Neural cell (in vitro differentiated cells): ENCODE data around the gene SLC2A4RG. TPM values are rescaled to one million over a fixed set of nuclear protein-coding genes. Genes with fewer than 3 reads are reported as not detected.

ENCODE experiments used
- H2AFZ ChIP-seq: fragments of 200-600, 300-800 bp; sonication (generic), shearing (Covaris generic); 2 replicates; pipeline ENCODE4 v1.6.0; 2014; ENCODE audit warnings: low read depth, mild to moderate bottlenecking, antibody characterized with exemption, low read length, moderate library complexity
- H3F3A ChIP-seq: fragments of 200-600 bp; shearing (Covaris generic); 2 replicates; pipeline ENCODE4 v1.6.1; 2016; ENCODE audit warnings: mild to moderate bottlenecking, moderate library complexity, mixed read lengths, antibody characterized with exemption, low read length; ENCODE audit not compliant: insufficient read depth, poor library complexity, severe bottlenecking
- H3K27ac ChIP-seq: fragments of 200-600, 300-800 bp; sonication (generic), shearing (Covaris generic); 2 replicates; pipeline ENCODE4 v1.5.1; 2014; ENCODE audit warnings: mild to moderate bottlenecking, low read length, moderate library complexity
- H3K27me3 ChIP-seq: fragments of 300-800, 200-600 bp; sonication (generic), shearing (Covaris generic); 2 replicates; pipeline ENCODE4 v1.6.0; 2014; ENCODE audit warnings: mild to moderate bottlenecking, low read depth, low read length, moderate library complexity; ENCODE audit not compliant: insufficient read depth
- H3K36me3 ChIP-seq: fragments of 300-800, 200-600 bp; sonication (generic), shearing (Covaris generic); 2 replicates; pipeline ENCODE4 v1.5.1; 2014; ENCODE audit warnings: mild to moderate bottlenecking, antibody characterized with exemption, low read length, moderate library complexity; ENCODE audit not compliant: insufficient read depth
- H3K4me2 ChIP-seq: fragments of 300-800, 200-600 bp; sonication (generic), shearing (Covaris generic); 2 replicates; pipeline ENCODE4 v1.6.0; 2014; ENCODE audit warnings: mild to moderate bottlenecking, low read length
- H3K4me3 ChIP-seq: fragments of 300-800, 200-600 bp; sonication (generic), shearing (Covaris generic); 2 replicates; pipeline ENCODE4 v1.5.1; 2014; ENCODE audit warnings: mild to moderate bottlenecking, low read length, moderate library complexity
- H3K79me2 ChIP-seq: fragments of 200-600 bp; shearing (Covaris generic); replicated peaks from 2 replicates; pipeline ENCODE4 v1.6.0; 2014; ENCODE audit warnings: mild to moderate bottlenecking, low read length, moderate library complexity; ENCODE audit not compliant: insufficient read depth
- H3K9ac ChIP-seq: fragments of 300-800, 200-600 bp; sonication (generic), shearing (Covaris generic); 2 replicates; pipeline ENCODE4 v1.6.1; 2016; ENCODE audit warnings: mild to moderate bottlenecking, low read length, mixed read lengths
- H3K9me2 ChIP-seq: fragments of 200-600 bp; shearing (Covaris generic); 2 replicates; pipeline ENCODE4 v1.6.1; 2016; ENCODE audit warnings: mild to moderate bottlenecking, low read length, mixed read lengths; ENCODE audit not compliant: insufficient read depth
- H3K9me3 ChIP-seq: fragments of 200-600, 300-800 bp; sonication (generic), shearing (Covaris generic); 2 replicates; pipeline ENCODE4 v1.6.1; 2016; ENCODE audit warnings: mild to moderate bottlenecking, mixed run types, low read length, moderate library complexity, mixed read lengths
- H4K20me1 ChIP-seq: fragments of 200-600 bp; shearing (Covaris generic); 2 replicates; pipeline ENCODE4 v1.6.1; 2016; ENCODE audit warnings: mild to moderate bottlenecking, mixed run types; ENCODE audit not compliant: insufficient read depth
- EP300 ChIP-seq: fragments of 450-650 bp; conservative IDR thresholded peaks from 2 replicates; pipeline ENCODE4 v1.6.1; 2014; ENCODE audit warnings: antibody characterized with exemption, mild to moderate bottlenecking, moderate library complexity; ENCODE audit not compliant: poor library complexity, severe bottlenecking
- EZH2 ChIP-seq: fragments of 200-600, 300-800 bp; shearing (Covaris generic), sonication (generic); IDR thresholded peaks from 2 replicates; pipeline ENCODE4 v1.6.1; 2014; ENCODE audit warnings: antibody characterized with exemption, low read length, borderline replicate concordance, mild to moderate bottlenecking; ENCODE audit not compliant: insufficient read depth, poor library complexity, severe bottlenecking
- MXI1 ChIP-seq: fragments of 450-650 bp; conservative IDR thresholded peaks from 2 replicates; pipeline ENCODE4 v1.6.1; 2014; ENCODE audit warnings: antibody characterized with exemption, mild to moderate bottlenecking; ENCODE audit not compliant: poor library complexity, severe bottlenecking
- POLR2AphosphoS5 ChIP-seq: IDR thresholded peaks from 2 replicates; pipeline ENCODE4 v1.6.1; 2012
- RAD21 ChIP-seq: fragments of 450-650 bp; conservative IDR thresholded peaks from 2 replicates; pipeline ENCODE4 v1.6.1; 2014; ENCODE audit warnings: antibody characterized with exemption, mild to moderate bottlenecking, moderate library complexity
- SMC3 ChIP-seq: fragments of 450-650 bp; conservative IDR thresholded peaks from 2 replicates; pipeline ENCODE4 v1.6.1; 2014; ENCODE audit warnings: antibody characterized with exemption, mild to moderate bottlenecking, moderate library complexity; ENCODE audit not compliant: poor library complexity
- TAF1 ChIP-seq: IDR thresholded peaks from 2 replicates; pipeline ENCODE4 v1.6.1; 2012; ENCODE audit warnings: low read depth
- polyA plus RNA-seq: library from polyadenylated mRNA; depleted of rRNA; stranded (reverse); fragments of >200 nt; gene quantifications from 2 replicates; pipeline ENCODE4 v1.2.3, GENCODE V29; 2014
- TF ChIP-seq, protein P1 (sequence below): fragments of 450-650 bp; IDR thresholded peaks from 2 replicates; pipeline ENCODE4 v1.5.1; 2014; ENCODE audit warnings: antibody characterized with exemption, mild to moderate bottlenecking, moderate library complexity; ENCODE audit not compliant: poor library complexity, severe bottlenecking
- TF ChIP-seq, protein P2 (sequence below): IDR thresholded peaks from 2 replicates; pipeline ENCODE4 v1.6.1; 2012; ENCODE audit warnings: borderline replicate concordance

The SLC2A4RG gene
- polyA plus RNA-seq, 1 donor from 2014 or later = 52.1 TPM

DNA sequence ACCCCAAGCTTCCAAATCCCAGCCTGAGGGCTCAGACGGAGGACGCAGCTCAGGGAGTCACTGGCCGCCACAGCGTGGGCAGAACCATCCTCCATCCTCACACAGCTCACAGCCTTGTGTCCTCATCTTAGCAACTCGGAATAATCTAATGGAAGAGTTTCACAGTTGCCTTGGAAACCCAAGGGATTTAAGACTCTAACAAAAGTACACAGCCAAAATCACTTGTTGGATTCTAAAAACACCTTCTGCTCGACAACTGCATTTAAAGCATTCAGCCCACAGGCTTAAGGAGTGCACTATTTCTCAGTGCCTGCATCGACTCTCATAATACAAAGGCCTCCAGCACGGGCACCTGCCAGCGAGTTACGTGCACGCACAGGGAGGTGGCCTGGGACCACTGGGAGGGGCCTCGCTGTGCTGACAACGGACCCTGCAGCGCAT is 46.1 kb downstream of the SLC2A4RG start:
- no peak overlapping the region for H3K4me3 ChIP-seq
- peaks cover 4% of the 10 kb centered on the region for H3K79me2 ChIP-seq
- TF ChIP-seq, protein P1, sequence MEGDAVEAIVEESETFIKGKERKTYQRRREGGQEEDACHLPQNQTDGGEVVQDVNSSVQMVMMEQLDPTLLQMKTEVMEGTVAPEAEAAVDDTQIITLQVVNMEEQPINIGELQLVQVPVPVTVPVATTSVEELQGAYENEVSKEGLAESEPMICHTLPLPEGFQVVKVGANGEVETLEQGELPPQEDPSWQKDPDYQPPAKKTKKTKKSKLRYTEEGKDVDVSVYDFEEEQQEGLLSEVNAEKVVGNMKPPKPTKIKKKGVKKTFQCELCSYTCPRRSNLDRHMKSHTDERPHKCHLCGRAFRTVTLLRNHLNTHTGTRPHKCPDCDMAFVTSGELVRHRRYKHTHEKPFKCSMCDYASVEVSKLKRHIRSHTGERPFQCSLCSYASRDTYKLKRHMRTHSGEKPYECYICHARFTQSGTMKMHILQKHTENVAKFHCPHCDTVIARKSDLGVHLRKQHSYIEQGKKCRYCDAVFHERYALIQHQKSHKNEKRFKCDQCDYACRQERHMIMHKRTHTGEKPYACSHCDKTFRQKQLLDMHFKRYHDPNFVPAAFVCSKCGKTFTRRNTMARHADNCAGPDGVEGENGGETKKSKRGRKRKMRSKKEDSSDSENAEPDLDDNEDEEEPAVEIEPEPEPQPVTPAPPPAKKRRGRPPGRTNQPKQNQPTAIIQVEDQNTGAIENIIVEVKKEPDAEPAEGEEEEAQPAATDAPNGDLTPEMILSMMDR = no peak
- TF ChIP-seq RAD21 (no peak), EZH2 (no peak), TAF1 (no peak), MXI1 (no peak), SMC3 (no peak), EP300 (no peak), POLR2AphosphoS5 (no peak)
- TF ChIP-seq, protein P2, sequence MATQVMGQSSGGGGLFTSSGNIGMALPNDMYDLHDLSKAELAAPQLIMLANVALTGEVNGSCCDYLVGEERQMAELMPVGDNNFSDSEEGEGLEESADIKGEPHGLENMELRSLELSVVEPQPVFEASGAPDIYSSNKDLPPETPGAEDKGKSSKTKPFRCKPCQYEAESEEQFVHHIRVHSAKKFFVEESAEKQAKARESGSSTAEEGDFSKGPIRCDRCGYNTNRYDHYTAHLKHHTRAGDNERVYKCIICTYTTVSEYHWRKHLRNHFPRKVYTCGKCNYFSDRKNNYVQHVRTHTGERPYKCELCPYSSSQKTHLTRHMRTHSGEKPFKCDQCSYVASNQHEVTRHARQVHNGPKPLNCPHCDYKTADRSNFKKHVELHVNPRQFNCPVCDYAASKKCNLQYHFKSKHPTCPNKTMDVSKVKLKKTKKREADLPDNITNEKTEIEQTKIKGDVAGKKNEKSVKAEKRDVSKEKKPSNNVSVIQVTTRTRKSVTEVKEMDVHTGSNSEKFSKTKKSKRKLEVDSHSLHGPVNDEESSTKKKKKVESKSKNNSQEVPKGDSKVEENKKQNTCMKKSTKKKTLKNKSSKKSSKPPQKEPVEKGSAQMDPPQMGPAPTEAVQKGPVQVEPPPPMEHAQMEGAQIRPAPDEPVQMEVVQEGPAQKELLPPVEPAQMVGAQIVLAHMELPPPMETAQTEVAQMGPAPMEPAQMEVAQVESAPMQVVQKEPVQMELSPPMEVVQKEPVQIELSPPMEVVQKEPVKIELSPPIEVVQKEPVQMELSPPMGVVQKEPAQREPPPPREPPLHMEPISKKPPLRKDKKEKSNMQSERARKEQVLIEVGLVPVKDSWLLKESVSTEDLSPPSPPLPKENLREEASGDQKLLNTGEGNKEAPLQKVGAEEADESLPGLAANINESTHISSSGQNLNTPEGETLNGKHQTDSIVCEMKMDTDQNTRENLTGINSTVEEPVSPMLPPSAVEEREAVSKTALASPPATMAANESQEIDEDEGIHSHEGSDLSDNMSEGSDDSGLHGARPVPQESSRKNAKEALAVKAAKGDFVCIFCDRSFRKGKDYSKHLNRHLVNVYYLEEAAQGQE = no peak
- no peak overlapping the region for H3K9ac ChIP-seq
- H2AFZ ChIP-seq = no peak overlapping the region
- H3K4me2 ChIP-seq = no peak overlapping the region
- no peaks in the 10 kb centered on the region for H3K27me3 ChIP-seq
- no peaks in the 10 kb centered on the region for H3K9me3 ChIP-seq
- H3K36me3 ChIP-seq = no peaks in the 10 kb centered on the region
- H3F3A ChIP-seq = peaks cover 3% of the 10 kb centered on the region
- no peaks in the 10 kb centered on the region for H4K20me1 ChIP-seq
- H3K27ac ChIP-seq = no peak overlapping the region
- no peaks in the 10 kb centered on the region for H3K9me2 ChIP-seq

DNA sequence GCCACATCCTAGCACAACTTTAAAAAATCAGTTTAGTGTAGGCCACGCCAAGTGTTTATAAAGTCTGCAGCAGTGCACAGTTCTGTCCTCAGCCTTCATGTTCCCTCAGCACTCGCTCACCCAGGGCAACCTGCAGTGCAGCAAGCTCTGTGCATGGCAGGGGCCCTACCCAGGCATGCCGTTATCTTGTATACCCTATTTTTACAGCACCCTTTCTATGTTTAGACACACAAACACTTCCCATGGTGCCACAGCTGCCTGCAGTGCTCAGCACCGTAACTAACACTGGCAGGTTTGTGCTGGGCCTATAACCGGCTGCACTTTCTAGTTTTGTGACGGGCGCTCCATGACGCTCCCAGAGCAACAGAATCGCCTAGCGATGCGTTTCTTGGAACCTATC is 47.7 kb downstream of the SLC2A4RG start:
- Histone ChIP-seq H3F3A (peaks cover 3% of the 10 kb centered on the region), H3K79me2 (peaks cover 4% of the 10 kb centered on the region), H3K9me3 (no peaks in the 10 kb centered on the region), H3K4me3 (no peak overlapping the region), H3K9ac (no peak overlapping the region), H3K36me3 (no peaks in the 10 kb centered on the region), H3K27me3 (no peaks in the 10 kb centered on the region), H4K20me1 (no peaks in the 10 kb centered on the region), H3K4me2 (no peak overlapping the region), H3K27ac (no peak overlapping the region), H3K9me2 (no peaks in the 10 kb centered on the region), H2AFZ (no peak overlapping the region)
- TF ChIP-seq, protein P1 = no peak
- TF ChIP-seq TAF1 = no peak
- TF ChIP-seq, protein P2 = no peak
- no peak for TF ChIP-seq MXI1
- TF ChIP-seq EP300 = no peak
- no peak for TF ChIP-seq RAD21
- TF ChIP-seq SMC3 = no peak
- no peak for TF ChIP-seq EZH2
- no peak for TF ChIP-seq POLR2AphosphoS5
